CD4-positive, alpha-beta T cell (primary cell): ENCODE data around the gene NACA2. TPM values are rescaled to one million over a fixed set of nuclear protein-coding genes. Genes with fewer than 3 reads are reported as not detected.
"Not testable (repeated sequence)": the region's sequence is repeated elsewhere in the genome, so short reads cannot be mapped to it uniquely, and the experiment has no call there.

Experiments
- ATAC-seq: fragments of 200-7000 bp; cut with Tn5 transposase; one replicate; pipeline ENCODE4 v1.10.0; 2022; ENCODE audit warnings: mild to moderate bottlenecking; ENCODE audit not compliant: poor library complexity
- CTCF ChIA-PET: fragments of 350-600 bp; sonication (Branson Sonifier 250); formaldehyde crosslinking; loops from one replicate; lab custom pipeline; 2021; ENCODE audit warnings: antibody characterized with exemption, inconsistent platforms; lab: Charles Lee
- POLR2A ChIA-PET: fragments of 350-600 bp; sonication (Branson Sonifier 250); formaldehyde crosslinking; loops from one replicate; lab custom pipeline; 2021; ENCODE audit warnings: antibody characterized with exemption, inconsistent platforms; lab: Charles Lee
- DNase-seq, 14 experiments: peaks; one replicate each; pipeline ENCODE4 v3.0.0-alpha.2; 2013 to 2020; ENCODE audit warnings: mixed read lengths in 2 of 14
- H3K27ac ChIP-seq, 2 donors: one replicate each; pipeline versions ENCODE4 v1.5.1 to v1.7.0; 2013; ENCODE audit warnings: low read length in 2 of 2, low read depth in 1 of 2, mild to moderate bottlenecking in 1 of 2
- H3K27me3 ChIP-seq, 2 experiments: 1 replicate in 1 of 2; 2 replicates in 1 of 2; pipeline versions ENCODE4 v1.6.1 to v1.7.0; 2013; ENCODE audit warnings: low read length in 2 of 2, control low read depth in 1 of 2, mild to moderate bottlenecking in 1 of 2, moderate library complexity in 1 of 2; ENCODE audit not compliant: insufficient read depth in 2 of 2, control insufficient read depth in 1 of 2
- H3K36me3 ChIP-seq: one replicate; pipeline ENCODE4 v1.6.1; 2013; ENCODE audit warnings: low read length, control low read depth; ENCODE audit not compliant: insufficient read depth
- H3K4me1 ChIP-seq: one replicate; pipeline ENCODE4 v1.6.1; 2013; ENCODE audit warnings: low read length, control low read depth; ENCODE audit not compliant: insufficient read depth
- H3K4me3 ChIP-seq: one replicate; pipeline ENCODE4 v1.5.1; 2013; ENCODE audit warnings: mild to moderate bottlenecking, low read length, moderate library complexity
- H3K9me3 ChIP-seq, 2 experiments: 1 replicate in 1 of 2; 2 replicates in 1 of 2; pipeline versions ENCODE4 v1.6.1 to v1.7.0; 2013; ENCODE audit warnings: low read length in 2 of 2, mild to moderate bottlenecking in 2 of 2, control low read depth in 1 of 2, moderate library complexity in 1 of 2; ENCODE audit not compliant: control insufficient read depth in 1 of 2, insufficient read depth in 1 of 2
- H3K27ac Mint-ChIP-seq: one replicate; pipeline ENCODE4 v1.8.0; 2020; ENCODE audit warnings: mixed read lengths
- H3K27me3 Mint-ChIP-seq: one replicate; pipeline ENCODE4 v1.8.0; 2021; ENCODE audit warnings: mixed read lengths
- H3K36me3 Mint-ChIP-seq: one replicate; pipeline ENCODE4 v1.8.0; 2021; ENCODE audit warnings: low read depth, mixed read lengths
- H3K4me1 Mint-ChIP-seq: one replicate; pipeline ENCODE4 v1.8.0; 2021; ENCODE audit warnings: low read depth, mixed read lengths
- H3K4me3 Mint-ChIP-seq: one replicate; pipeline ENCODE4 v1.8.0; 2020; ENCODE audit warnings: mild to moderate bottlenecking, mixed read lengths
- H3K9me3 Mint-ChIP-seq: one replicate; pipeline ENCODE4 v1.8.0; 2020; ENCODE audit warnings: mixed read lengths
- intact Hi-C, 2 experiments: fragments of 100-400 bp; cut with DNase I in 1 of 2; cut with micrococcal nuclease in 1 of 2; formaldehyde crosslinking; loops; one replicate each; pipeline versions ENCODE4 v1.15.1 to v1.9.0; 2023 to 2025; cut with DNase I, micrococcal nuclease
- total RNA-seq, 174 experiments: library from RNA in 2 of 174; stranded (reverse) in 2 of 174; gene quantifications; one replicate each; pipeline ENCODE4 v1.2.3 and lab custom pipeline; 2021 to 2026
- TF ChIP-seq, protein P1 (sequence below): fragments of 200-600 bp; IDR thresholded peaks from one replicate; pipeline ENCODE4 v1.8.0; 2022; ENCODE audit warnings: antibody characterized with exemption, mild to moderate bottlenecking

Gene NACA2
- total RNA-seq, 2 experiments from 2014 or later: not detected

DNA sequence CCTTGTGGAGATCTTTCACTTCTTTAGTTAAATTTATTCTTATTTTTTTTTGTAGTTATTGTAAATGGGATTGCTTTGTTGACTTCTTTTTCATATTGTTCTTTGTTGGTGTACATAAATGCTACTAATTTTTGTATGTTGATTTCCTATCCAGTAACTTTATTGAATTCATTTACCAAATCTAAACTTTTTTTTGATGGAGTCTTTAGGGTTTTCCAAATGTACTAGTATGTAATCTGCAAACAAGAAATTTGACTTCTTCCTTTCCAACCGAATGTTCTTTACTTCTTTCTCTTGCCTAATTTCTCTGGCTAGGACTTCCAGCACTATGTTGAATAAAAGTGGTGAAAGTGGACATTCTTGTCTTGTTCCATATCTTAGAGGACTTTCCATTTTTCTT is 41.8 kb upstream of the NACA2 start:
- ATAC-seq: no peak
- Histone ChIP-seq H3K36me3 (no peaks in the 10 kb centered on the region), H3K27me3 (peaks cover 6 to 29% of the 10 kb centered on the region in 2 experiments), H3K9me3 (no peaks in the 10 kb centered on the region), H3K4me1 (no peaks in the 10 kb centered on the region), H3K4me3 (no peak overlapping the region), H3K27ac (no peak overlapping the region)
- H3K4me3 Mint-ChIP-seq: no peak overlapping the region
- ChIA-PET POLR2A (no interaction called here), CTCF (no interaction called here)
- no peak overlapping the region for H3K27ac Mint-ChIP-seq
- H3K27me3 Mint-ChIP-seq: peaks cover 63% of the 10 kb centered on the region
- intact Hi-C loops: loop anchor here in 1 of 2 experiments (10.0 kb wide), 1 partner anchor 62 kb away; no protein-coding TSS in a partner anchor
- no peaks in the 10 kb centered on the region for H3K4me1 Mint-ChIP-seq
- TF ChIP-seq, protein P1, sequence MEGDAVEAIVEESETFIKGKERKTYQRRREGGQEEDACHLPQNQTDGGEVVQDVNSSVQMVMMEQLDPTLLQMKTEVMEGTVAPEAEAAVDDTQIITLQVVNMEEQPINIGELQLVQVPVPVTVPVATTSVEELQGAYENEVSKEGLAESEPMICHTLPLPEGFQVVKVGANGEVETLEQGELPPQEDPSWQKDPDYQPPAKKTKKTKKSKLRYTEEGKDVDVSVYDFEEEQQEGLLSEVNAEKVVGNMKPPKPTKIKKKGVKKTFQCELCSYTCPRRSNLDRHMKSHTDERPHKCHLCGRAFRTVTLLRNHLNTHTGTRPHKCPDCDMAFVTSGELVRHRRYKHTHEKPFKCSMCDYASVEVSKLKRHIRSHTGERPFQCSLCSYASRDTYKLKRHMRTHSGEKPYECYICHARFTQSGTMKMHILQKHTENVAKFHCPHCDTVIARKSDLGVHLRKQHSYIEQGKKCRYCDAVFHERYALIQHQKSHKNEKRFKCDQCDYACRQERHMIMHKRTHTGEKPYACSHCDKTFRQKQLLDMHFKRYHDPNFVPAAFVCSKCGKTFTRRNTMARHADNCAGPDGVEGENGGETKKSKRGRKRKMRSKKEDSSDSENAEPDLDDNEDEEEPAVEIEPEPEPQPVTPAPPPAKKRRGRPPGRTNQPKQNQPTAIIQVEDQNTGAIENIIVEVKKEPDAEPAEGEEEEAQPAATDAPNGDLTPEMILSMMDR: no peak
- no peaks in the 10 kb centered on the region for H3K9me3 Mint-ChIP-seq
- no peak for DNase-seq
- H3K36me3 Mint-ChIP-seq: no peaks in the 10 kb centered on the region

DNA sequence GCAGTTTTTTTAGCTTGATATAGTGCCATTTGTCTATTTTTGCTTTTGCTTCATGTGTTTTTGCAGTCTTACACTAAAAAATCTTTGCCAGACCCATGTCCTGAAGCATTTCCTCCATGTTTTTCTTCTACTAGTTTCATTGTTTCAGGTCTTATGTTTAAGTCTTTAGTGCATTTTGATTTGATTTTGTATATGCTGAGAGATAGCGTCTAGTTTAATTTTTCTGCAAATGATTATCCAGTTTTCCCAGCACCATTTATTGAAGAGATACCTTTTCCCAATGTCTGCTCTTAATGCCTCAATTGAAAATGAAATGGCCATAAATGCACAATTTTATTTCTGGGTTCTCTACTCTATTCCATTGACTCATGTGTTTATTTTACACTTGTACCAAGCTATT is 40.8 kb upstream of the NACA2 start:
- peaks cover 6 to 29% of the 10 kb centered on the region in 2 experiments for H3K27me3 ChIP-seq
- H3K4me1 ChIP-seq: no peaks in the 10 kb centered on the region
- DNase-seq (no peak), ATAC-seq (no peak)
- no peak overlapping the region for H3K27ac ChIP-seq
- Mint-ChIP-seq H3K4me1 (no peaks in the 10 kb centered on the region), H3K36me3 (no peaks in the 10 kb centered on the region), H3K27ac (no peak overlapping the region), H3K4me3 (no peak overlapping the region), H3K9me3 (no peaks in the 10 kb centered on the region), H3K27me3 (peaks cover 65% of the 10 kb centered on the region)
- TF ChIP-seq, protein P1: no peak
- intact Hi-C loops: loop anchor here in 1 of 2 experiments (10.0 kb wide), 1 partner anchor 63 kb away; no protein-coding TSS in a partner anchor
- CTCF ChIA-PET: no interaction called here
- H3K9me3 ChIP-seq: no peaks in the 10 kb centered on the region
- no peak overlapping the region for H3K4me3 ChIP-seq
- POLR2A ChIA-PET: no interaction called here
- H3K36me3 ChIP-seq: no peaks in the 10 kb centered on the region

DNA sequence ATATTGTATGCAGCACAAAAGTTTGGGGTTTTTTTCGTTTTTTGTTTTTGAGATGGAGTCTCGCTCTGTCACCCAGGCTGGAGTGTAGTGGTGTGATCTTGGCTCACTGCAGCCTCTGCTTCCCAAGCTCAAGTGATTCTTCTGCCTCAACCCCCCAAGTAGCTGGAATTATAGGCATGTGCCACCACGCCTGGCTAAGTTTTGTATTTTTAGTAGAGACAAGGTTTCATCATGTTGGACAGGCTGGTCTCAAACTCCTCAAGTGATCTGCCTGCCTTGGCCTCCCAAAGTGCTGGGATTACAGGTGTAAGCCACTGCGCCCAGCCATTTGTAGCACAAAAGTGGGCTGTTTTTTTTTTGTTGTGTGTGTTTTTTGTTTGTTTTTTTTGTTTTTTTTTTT is 37.1 kb upstream of the NACA2 start:
- H3K4me1 ChIP-seq, H3K27ac Mint-ChIP-seq, DNase-seq, POLR2A ChIA-PET, H3K4me3 ChIP-seq, H3K36me3 ChIP-seq, H3K9me3 Mint-ChIP-seq, H3K36me3 Mint-ChIP-seq, ATAC-seq, H3K4me1 Mint-ChIP-seq, CTCF ChIA-PET, H3K9me3 ChIP-seq, H3K27ac ChIP-seq, H3K4me3 Mint-ChIP-seq, intact Hi-C loops: not testable (repeated sequence)
- H3K27me3 Mint-ChIP-seq: peaks cover 59% of the 10 kb centered on the region
- peaks cover 6 to 27% of the 10 kb centered on the region in 2 experiments for H3K27me3 ChIP-seq

DNA sequence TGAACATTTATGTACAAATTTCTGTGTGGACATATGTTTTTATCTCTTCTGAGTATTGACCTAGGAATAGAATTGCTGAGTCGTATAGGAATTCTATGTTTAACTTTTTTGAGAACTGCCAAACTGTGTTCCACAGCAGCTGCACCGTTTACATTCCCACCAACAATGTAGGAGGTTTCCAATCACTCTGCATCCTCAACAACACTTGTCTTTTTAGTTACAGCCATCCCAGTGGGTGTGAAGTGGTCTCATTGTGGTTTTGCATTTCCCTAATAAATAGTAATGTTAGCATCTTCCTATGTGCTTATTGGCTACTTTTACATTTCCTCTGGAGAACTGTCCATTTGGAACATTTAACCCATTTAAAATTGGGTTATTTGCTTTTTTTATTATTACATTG is 36.6 kb upstream of the NACA2 start:
- TF ChIP-seq, protein P1: no peak
- Histone ChIP-seq H3K27ac (no peak overlapping the region), H3K4me1 (no peaks in the 10 kb centered on the region), H3K9me3 (no peaks in the 10 kb centered on the region), H3K27me3 (peaks cover 6 to 27% of the 10 kb centered on the region in 2 experiments), H3K36me3 (no peaks in the 10 kb centered on the region), H3K4me3 (no peak overlapping the region)
- H3K4me3 Mint-ChIP-seq: no peak overlapping the region
- DNase-seq: no peak
- peaks cover 55% of the 10 kb centered on the region for H3K27me3 Mint-ChIP-seq
- H3K9me3 Mint-ChIP-seq: no peaks in the 10 kb centered on the region
- no peaks in the 10 kb centered on the region for H3K4me1 Mint-ChIP-seq
- ATAC-seq: no peak
- ChIA-PET POLR2A (no interaction called here), CTCF (no interaction called here)
- no peak overlapping the region for H3K27ac Mint-ChIP-seq
- H3K36me3 Mint-ChIP-seq: no peaks in the 10 kb centered on the region
- intact Hi-C loops: no loop called here
